Measurements from ENCODE around the gene PLCB1. TPM values are rescaled to one million over a fixed set of nuclear protein-coding genes. Genes with fewer than 3 reads are reported as not detected.

Gene PLCB1
- total RNA-seq, 2 experiments from 2014 or later: 1.9 to 2.2 TPM

- CTCF ChIA-PET: no interaction called here
- Mint-ChIP-seq H3K27me3 (peaks cover 4% of the 10 kb centered on the region), H3K27ac (no peak overlapping the region), H3K4me3 (no peak overlapping the region), H3K36me3 (ENCODE audit: low read depth) (no peaks in the 10 kb centered on the region), H3K4me1 (no peaks in the 10 kb centered on the region), H3K9me3 (no peaks in the 10 kb centered on the region)
- POLR2A ChIA-PET: no interaction called here
- DNase-seq: no peak
Measured at GRCh38 chr20:8118760-8119159, 13.3 kb upstream of the PLCB1 start.

- H3K36me3 Mint-ChIP-seq (ENCODE audit: low read depth): no peaks in the 10 kb centered on the region
- POLR2A ChIA-PET: no interaction called here
- CTCF ChIA-PET: interaction anchor here (1.2 kb wide), 1 partner anchor 10 kb away, joined by 3 read pairs; no protein-coding TSS in a partner anchor
- peaks cover 20% of the 10 kb centered on the region for H3K27me3 Mint-ChIP-seq
- H3K27ac Mint-ChIP-seq: no peak overlapping the region
- no peak for DNase-seq
- no peaks in the 10 kb centered on the region for H3K9me3 Mint-ChIP-seq
- no peak overlapping the region for H3K4me3 Mint-ChIP-seq
- H3K4me1 Mint-ChIP-seq: no peaks in the 10 kb centered on the region
Measured at GRCh38 chr20:8121666-8122065, 10.4 kb upstream of the PLCB1 start.

DNA sequence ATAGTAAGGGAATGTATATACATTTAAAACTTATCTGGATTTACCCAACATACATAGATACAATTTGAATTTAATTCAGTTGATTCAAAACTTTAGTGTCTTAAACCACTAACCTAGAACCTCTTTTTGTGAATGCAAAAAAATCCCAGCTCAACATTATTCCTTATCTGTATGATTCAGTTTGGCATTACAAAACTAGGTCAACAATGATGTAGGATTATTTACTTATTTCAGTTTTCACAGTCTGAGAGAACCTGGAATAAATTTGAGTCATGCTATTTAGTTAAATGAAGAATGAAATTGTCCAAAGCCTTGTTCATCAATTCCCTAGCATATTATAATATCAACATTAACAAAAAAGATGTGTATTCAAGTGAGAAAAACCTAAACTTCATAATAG is 7.4 kb upstream of the PLCB1 start:
- no peak overlapping the region for H3K4me3 Mint-ChIP-seq
- peaks cover 29% of the 10 kb centered on the region for H3K27me3 Mint-ChIP-seq
- DNase-seq: no peak
- peaks cover 5% of the 10 kb centered on the region for H3K4me1 Mint-ChIP-seq
- H3K9me3 Mint-ChIP-seq: no peaks in the 10 kb centered on the region
- POLR2A ChIA-PET: no interaction called here
- CTCF ChIA-PET: no interaction called here
- no peaks in the 10 kb centered on the region for H3K36me3 Mint-ChIP-seq (ENCODE audit: low read depth)
- H3K27ac Mint-ChIP-seq: no peak overlapping the region

GRCh38 chr20:8126181-8126580 is 5.9 kb upstream of the PLCB1 start:
- H3K9me3 Mint-ChIP-seq: no peaks in the 10 kb centered on the region
- H3K4me1 Mint-ChIP-seq: peaks cover 5% of the 10 kb centered on the region
- no peak overlapping the region for H3K4me3 Mint-ChIP-seq
- POLR2A ChIA-PET: no interaction called here
- H3K27ac Mint-ChIP-seq: no peak overlapping the region
- H3K36me3 Mint-ChIP-seq (ENCODE audit: low read depth): no peaks in the 10 kb centered on the region
- no peak for DNase-seq
- CTCF ChIA-PET: no interaction called here
- peaks cover 34% of the 10 kb centered on the region for H3K27me3 Mint-ChIP-seq

- no peak for DNase-seq
- Mint-ChIP-seq H3K4me3 (no peak overlapping the region), H3K4me1 (peaks cover 10% of the 10 kb centered on the region), H3K9me3 (no peaks in the 10 kb centered on the region), H3K27me3 (peaks cover 39% of the 10 kb centered on the region), H3K27ac (no peak overlapping the region), H3K36me3 (ENCODE audit: low read depth) (no peaks in the 10 kb centered on the region)
- CTCF ChIA-PET: interaction anchor here (0.8 kb wide), 1 partner anchor 83 kb away, joined by 3 read pairs; no protein-coding TSS in a partner anchor
- POLR2A ChIA-PET: no interaction called here
Measured at GRCh38 chr20:8126841-8127378, 5.2 kb upstream of the PLCB1 start.

DNA sequence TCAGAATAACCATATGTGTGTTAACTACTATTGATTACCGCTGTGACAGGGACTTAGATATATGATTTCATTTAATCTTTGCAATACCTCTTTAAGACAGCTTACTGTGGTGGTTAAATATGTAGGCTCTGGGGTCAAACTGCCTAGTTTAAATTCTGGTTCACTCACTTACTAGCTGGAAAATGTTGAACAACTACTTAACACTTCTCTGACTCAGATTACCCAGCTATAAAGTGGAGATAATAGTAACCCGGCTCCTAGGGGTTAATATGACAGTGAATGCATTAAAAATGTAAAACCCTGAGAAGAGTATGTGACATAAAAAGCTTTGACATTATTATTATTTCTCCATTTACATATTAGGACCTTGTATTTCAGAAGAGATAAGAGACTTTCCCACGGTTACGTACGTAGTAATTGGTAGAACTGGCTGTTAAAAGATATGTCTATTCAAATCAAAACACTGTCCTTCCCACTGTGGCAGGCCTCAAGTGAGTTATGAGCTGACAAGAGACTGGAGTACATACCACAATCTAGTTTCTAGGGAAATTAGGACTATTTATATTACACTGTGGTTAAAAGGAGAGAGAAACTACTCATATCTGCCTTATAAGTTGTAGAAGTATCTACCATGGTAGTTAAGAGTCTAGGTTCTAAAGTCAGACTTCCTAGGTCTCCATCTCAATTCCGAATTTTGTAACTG is 4.4 kb upstream of the PLCB1 start:
- peaks cover 40% of the 10 kb centered on the region for H3K27me3 Mint-ChIP-seq
- peaks cover 11% of the 10 kb centered on the region for H3K4me1 Mint-ChIP-seq
- no peaks in the 10 kb centered on the region for H3K36me3 Mint-ChIP-seq (ENCODE audit: low read depth)
- H3K9me3 Mint-ChIP-seq: no peaks in the 10 kb centered on the region
- H3K4me3 Mint-ChIP-seq: no peak overlapping the region
- no peak overlapping the region for H3K27ac Mint-ChIP-seq
- ChIA-PET POLR2A (no interaction called here), CTCF (interaction anchor here (0.8 to 1.6 kb wide), 4 partner anchors 84 to 594 kb away, joined by 3 to 5 read pairs (median 4); no protein-coding TSS in a partner anchor)
- no peak for DNase-seq

- H3K4me3 Mint-ChIP-seq: no peak overlapping the region
- no peak for DNase-seq
- POLR2A ChIA-PET: no interaction called here
- H3K9me3 Mint-ChIP-seq: no peaks in the 10 kb centered on the region
- CTCF ChIA-PET: interaction anchor here (0.9 to 1.6 kb wide), 4 partner anchors 85 to 593 kb away, joined by 3 to 5 read pairs (median 4); no protein-coding TSS in a partner anchor
- H3K27me3 Mint-ChIP-seq: peaks cover 47% of the 10 kb centered on the region
- H3K27ac Mint-ChIP-seq: no peak overlapping the region
- H3K36me3 Mint-ChIP-seq (ENCODE audit: low read depth): no peaks in the 10 kb centered on the region
- peaks cover 18% of the 10 kb centered on the region for H3K4me1 Mint-ChIP-seq
Measured at GRCh38 chr20:8128291-8129060, 3.6 kb upstream of the PLCB1 start.

GRCh38 chr20:8129211-8129976 is 2.7 kb upstream of the PLCB1 start:
- Mint-ChIP-seq H3K4me3 (no peak overlapping the region), H3K27ac (no peak overlapping the region), H3K36me3 (ENCODE audit: low read depth) (no peaks in the 10 kb centered on the region), H3K27me3 (peaks cover 56% of the 10 kb centered on the region), H3K9me3 (no peaks in the 10 kb centered on the region), H3K4me1 (peaks cover 23% of the 10 kb centered on the region)
- CTCF ChIA-PET: interaction anchor here (1.1 to 1.6 kb wide), 2 partner anchors 193 to 261 kb away, joined by 3 to 5 read pairs; no protein-coding TSS in a partner anchor
- POLR2A ChIA-PET: interaction anchor here (0.7 kb wide), 1 partner anchor 273 kb away, joined by 3 read pairs; no protein-coding TSS in a partner anchor
- DNase-seq: no peak

DNA sequence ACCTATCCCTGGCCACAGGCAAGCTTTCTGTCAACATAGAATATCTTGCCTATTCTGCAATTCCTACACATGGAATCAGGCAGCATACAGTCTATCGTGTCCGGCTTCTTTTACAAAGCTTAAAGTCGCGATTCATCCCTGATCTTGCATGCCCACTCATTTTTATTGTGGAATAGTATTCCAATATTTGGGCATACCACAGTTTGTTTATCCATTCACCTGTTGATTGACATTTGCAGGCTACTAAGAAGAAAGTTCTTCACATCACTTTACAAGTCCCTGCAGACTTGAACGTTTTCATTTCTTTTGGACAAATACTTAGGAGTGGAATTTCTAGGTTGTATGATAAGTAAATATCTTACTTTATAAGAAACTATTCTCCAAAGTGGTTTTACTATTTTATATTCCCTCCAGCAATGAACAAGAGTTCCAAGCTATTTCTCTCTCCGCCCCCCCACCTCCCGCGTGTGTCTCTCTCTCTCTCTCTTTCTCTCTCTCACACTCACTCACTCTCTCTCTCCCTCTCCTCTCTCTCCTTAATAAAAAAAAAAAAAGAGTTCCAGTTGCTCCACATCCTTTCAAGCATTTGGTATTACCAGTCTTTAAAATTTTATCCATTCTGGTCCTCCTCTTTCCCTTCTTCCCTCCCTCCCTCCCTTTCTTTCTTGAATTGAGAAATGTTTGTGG is 1.1 kb upstream of the PLCB1 start:
- Mint-ChIP-seq H3K4me1 (peaks cover 23% of the 10 kb centered on the region), H3K4me3 (no peak overlapping the region)
- no peak for DNase-seq

DNA sequence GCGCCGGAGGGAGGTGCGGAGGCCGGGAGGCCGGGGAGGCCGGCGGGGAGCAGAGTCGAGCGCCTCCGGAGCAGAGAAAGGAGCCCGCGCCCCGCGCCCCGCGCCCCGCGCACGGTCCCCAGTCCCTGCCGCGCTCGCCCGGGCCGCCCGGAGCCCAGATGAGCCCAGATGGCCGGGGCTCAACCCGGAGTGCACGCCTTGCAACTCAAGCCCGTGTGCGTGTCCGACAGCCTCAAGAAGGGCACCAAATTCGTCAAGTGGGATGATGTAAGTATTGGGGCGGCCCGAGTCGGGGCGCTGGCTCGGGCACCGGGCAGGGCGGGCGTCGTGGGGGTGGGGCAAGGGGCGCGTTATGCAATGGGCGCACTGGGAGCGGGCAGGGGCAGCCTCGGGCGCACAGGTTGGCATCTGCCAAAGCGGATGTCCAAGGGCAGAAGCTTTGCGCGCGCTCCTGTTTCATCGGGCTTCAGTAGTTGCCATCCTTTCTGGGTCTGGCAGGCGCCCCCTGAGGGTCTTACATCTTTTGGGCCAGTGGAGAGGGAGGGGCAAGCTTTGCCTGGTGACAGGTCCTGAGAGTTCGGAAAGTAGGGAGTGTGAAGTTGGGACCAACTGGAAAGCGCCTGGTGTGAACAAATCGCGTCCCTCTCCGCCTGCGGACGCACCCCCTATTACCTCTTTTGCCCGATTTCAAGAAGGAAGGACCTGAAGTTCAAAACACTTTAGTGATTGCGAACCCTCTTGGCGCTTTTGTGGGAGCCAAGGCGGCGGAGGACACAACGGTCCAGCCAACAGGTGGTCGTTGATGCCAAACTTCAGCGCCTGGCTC is 631 bp downstream of the PLCB1 start:
- H3K27ac Mint-ChIP-seq: no peak overlapping the region
- no peaks in the 10 kb centered on the region for H3K9me3 Mint-ChIP-seq
- DNase-seq: peak; percentile 18
- H3K4me1 Mint-ChIP-seq: peaks cover 22% of the 10 kb centered on the region
- H3K4me3 Mint-ChIP-seq: peak overlapping the region; percentile 63
- POLR2A ChIA-PET: no interaction called here
- CTCF ChIA-PET: no interaction called here
- no peaks in the 10 kb centered on the region for H3K36me3 Mint-ChIP-seq (ENCODE audit: low read depth)
- peaks cover 51% of the 10 kb centered on the region for H3K27me3 Mint-ChIP-seq

More for the DNA sequence above, 1.1 kb upstream of the PLCB1 start:
- H3K9me3 Mint-ChIP-seq: no peaks in the 10 kb centered on the region
- CTCF ChIA-PET: interaction anchor here (0.6 to 2.1 kb wide), 15 partner anchors 8 to 591 kb away, joined by 3 to 18 read pairs (median 3); no protein-coding TSS in a partner anchor
- no peak overlapping the region for H3K27ac Mint-ChIP-seq
- peaks cover 54% of the 10 kb centered on the region for H3K27me3 Mint-ChIP-seq
- POLR2A ChIA-PET: no interaction called here
- H3K36me3 Mint-ChIP-seq (ENCODE audit: low read depth): no peaks in the 10 kb centered on the region

DNA sequence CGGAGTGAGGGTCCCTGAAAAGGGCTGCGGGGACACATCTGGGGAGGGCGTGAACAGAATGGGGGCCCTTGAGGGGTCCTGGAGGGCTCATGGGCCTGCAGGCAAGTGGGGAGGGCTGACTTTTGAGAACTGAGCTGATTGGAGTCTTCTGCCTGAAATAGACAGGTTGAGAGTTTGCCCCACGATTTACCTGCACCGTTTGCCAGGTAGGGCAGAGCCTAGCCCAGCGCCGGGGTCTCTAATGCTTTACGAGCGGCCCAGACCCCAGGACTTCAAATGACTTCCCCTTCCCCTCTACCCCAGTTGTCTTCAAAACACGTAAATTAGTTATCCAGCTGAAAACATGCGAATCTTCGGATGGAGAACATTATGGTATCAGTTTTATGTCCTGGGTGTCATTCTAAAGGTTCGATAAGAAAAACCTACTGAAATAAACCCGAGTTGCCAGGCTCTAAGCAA is 1.3 kb downstream of the PLCB1 start:
- CTCF ChIA-PET: interaction anchor here (2.0 kb wide), 1 partner anchor 255 kb away, joined by 6 read pairs; no protein-coding TSS in a partner anchor
- POLR2A ChIA-PET: no interaction called here
- Mint-ChIP-seq H3K27me3 (peaks cover 51% of the 10 kb centered on the region), H3K36me3 (ENCODE audit: low read depth) (no peaks in the 10 kb centered on the region), H3K27ac (no peak overlapping the region), H3K9me3 (no peaks in the 10 kb centered on the region), H3K4me1 (peaks cover 18% of the 10 kb centered on the region), H3K4me3 (peak overlapping the region; percentile 63)
- DNase-seq: no peak

Measured in activated CD4-positive, alpha-beta memory T cell treated with anti-CD3 and anti-CD28 coated beads, Interleukin-2, amount 10 ng/mL, durations not matched to agents 7 days and 5 days (primary cell).